Activated T-cell treated with anti-CD3 and anti-CD28 coated beads for 4 hours (primary cell): ENCODE results near the gene ABHD17A.

Source experiments
- DNase-seq: peaks from one replicate; pipeline ENCODE4 v3.0.0-alpha.2; 2020

Gene ABHD17A

DNA sequence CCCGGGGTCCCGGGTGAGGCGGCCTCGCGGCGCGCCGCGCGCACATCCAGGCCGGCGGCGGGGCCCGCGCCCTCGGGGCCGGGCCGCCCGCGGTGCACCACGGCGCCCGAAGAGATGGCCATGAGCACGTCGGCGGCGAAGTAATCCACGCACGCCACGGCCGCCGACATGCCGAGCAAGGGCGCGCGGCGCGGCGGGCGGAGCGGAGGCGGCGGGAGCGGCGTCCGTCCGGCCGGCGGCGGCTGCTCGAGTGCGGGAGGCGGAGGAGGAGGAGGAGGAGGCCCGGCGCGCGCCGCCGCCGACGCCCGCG, 22.0 kb downstream of the ABHD17A start, which contains the start of gene KLF16:
Gene KLF16 (minus strand): TSS at position 252 of the 310 bp plus-strand sequence. CDS start 82 bp downstream, at position 170.
- no peak for DNase-seq

DNA sequence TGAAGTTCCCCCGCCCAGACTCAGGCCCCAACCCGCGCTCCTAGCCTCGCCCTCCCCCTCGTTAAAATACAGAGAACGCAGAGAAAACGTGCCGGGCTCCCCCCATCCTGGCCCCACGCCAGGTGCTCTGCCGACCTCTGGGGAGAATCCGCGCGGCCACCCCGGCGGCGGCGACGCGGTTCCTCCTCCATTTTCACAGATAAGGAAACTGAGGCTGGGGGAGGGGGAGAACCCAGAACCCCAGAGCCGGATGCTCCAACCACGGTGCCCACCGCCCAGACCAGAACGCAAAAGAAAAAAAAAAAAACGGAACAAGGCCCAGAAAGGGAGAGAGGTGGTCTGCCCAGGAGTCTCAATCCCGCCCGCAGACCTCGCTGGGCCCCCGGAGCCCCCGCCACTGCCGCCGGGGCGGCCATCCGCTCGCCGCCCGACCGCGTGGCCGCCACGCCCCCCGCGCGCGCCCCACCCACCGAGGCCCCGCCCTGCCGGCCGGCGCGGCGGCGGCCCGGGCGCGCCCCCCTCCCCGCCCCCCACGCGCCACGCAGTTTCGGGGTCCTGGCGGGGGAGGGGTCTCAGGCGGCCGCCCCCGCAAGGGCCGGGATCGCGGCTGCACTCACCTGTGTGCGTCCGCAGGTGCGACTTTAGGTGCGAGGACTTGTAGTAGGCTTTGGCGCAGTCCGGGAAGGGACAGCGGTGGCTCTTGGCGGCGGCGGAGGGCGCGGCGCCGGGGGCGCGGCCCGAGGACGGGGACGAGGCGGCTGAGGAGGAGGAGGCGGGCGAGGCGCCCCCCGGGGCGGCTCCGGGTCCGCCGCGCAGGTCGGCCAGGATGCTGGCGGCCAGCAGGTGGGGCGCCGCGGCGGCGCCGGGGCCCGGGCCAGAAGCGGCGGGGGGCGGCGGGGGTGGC, 22.6 kb downstream of the ABHD17A start:
- DNase-seq = peak; percentile 48

DNA sequence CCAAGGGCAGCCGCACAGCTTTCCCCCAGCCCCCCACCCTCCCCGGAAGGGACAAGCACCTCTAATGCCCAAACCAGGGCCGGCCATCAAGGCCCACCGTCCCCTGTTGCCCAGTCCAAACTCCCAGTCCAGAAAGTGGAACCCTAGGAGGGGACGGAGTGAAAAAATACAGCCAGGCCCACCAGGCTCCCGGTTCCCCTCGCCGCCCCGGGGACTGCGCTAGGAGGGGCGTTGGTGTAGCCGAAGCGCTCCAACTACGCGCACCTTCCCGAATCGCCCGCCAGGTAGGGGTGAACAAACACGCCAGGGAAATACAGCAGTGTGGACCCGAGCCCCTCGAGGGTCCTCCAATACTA, 23.2 kb downstream of the ABHD17A start:
- DNase-seq = no peak

DNA sequence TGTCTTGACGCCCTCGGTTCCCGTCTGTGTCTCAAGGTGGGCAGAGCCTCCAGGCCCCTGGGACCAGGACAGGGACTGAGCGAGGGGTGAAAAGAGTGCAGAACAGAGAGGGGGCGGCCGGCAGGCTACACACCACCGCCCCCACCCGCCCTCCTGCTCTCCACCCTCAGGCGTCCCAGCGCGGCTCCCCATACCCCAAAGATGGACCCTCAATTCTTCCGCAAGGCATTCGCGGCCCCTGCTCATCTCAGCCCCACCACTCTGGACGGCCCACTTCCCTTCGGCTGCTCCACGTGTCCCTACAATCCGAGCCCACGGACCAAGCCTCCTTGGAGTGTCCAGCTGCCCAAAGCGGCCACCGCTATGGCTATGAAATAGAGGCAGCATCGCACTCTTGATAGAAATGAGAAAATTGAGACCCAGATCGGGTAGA, 23.7 kb downstream of the ABHD17A start:
- DNase-seq = no peak

DNA sequence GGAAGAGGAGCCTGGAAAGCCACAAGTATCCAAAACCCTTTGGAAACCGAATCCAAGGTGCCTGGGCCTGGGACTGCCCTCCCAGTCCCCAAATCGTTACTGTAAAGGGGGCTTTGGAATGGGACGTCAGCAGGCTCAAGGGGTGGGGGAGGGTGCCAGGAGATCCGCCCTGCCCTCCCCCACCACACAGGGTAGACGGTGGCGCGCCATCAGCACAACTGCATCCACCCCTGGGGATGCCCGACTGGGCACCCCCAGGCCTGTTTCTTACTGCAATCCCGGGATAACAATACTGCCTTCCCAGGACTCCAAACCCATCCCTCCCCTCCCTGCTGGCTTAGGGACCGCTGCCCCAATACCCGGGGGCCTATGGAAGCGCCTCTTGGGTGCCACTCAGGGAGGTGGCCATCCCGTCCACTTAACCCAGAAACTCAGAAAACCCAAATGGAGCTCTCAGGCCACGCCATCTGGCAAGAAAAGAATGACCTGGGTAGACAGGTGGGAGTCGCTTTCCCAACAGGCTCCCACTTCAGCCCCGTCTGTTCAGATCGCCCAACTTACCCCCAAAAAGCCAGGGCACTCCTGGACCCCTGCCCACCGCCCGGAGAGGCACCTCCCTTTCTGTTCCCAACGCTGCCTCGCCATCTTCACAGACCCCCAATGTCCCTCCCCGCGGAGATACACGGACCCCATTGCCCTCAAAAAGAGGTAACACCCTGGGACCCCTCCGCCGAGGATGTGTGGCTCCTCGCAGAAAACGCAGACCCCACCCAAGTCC, 24.3 kb downstream of the ABHD17A start:
- DNase-seq = no peak

DNA sequence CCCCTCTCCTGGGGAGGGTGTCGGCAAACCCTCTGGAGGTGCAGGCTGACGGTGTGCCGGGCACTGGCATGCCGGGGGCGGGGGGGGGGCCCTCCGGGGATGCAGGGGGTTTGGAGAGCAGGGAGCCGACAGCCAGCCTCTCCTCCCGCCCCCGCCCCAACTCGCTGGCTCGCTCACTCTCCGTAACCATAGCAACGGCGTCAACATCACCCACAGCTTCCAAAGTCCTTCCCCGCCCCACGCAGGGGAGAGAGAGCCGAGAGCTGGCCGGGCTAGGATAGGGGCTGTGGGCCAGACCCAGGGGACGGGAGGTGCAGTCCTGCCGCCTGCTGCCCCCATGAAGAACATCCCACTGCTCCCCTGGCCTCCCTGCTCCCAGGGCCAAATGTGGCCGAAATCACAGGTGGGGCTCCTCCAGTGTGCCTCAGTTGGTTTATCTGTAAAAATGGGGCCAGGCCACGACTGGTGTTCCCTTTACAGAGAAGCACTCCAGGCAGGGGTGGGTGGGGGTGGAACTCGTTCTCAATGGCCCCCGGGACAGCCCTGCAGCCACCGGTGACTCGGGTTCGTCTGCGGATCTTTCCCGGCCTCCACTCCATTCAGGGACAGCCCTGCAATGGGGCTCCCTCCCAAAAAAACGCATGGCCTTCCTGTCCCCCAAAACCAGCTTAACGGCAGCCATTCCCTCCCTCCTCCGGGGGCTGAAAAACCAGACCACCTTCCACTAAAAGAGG, 25.1 kb downstream of the ABHD17A start:
- no peak for DNase-seq

DNA sequence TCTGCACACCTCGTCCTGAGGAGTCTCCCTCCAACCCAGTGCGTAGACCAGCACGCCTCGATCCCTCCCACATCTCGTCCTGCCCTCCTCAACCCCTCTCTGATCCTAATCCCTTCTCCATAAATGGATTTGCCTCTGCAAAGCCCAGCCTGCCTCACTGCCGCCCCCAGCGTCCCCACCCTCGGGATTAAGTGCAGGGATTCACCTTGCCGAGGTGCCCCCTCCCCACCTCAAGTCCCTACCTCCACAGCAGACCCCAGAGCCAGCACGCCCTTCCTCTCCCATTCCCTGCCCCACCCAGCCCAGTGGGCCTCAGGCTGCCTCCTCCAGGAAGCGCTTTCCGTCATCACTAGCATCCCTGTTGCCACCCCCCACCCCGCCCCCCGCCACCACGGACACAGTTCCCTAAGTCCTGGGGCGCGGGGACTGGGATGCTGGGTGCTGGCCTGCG, 25.9 kb downstream of the ABHD17A start:
- no peak for DNase-seq

DNA sequence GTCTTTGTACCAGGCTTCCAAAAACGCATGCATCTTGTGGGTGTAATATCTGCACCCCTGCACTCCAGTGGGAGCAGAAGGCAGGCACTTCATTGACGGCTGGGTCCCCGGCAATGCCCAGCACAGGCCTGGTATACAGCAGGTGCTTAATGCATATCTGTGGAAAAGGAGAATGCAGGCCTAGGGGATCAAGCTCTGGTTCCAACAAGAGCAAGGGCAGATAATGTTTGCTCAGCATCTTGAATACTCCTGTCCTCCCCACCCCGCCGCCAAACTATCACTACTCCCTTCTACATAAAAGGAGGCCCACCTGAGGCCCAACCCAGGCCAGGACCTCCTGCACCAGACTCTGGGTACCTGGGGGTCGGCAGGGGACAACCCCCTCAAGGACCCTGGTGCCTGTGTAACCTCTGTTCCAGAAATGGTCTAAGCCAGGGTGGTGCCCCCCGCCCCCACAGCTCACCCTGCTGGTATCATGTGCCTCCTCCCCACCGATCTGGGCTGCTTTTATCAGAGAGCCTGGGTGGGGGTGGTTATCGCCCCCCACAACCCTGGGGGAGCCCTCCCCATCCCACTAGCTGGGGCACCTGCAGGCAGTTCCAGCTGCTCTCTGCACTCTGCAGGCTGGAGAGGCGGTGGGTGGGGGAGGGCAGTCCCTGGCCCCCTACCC, 26.7 kb downstream of the ABHD17A start:
- no peak for DNase-seq

DNA sequence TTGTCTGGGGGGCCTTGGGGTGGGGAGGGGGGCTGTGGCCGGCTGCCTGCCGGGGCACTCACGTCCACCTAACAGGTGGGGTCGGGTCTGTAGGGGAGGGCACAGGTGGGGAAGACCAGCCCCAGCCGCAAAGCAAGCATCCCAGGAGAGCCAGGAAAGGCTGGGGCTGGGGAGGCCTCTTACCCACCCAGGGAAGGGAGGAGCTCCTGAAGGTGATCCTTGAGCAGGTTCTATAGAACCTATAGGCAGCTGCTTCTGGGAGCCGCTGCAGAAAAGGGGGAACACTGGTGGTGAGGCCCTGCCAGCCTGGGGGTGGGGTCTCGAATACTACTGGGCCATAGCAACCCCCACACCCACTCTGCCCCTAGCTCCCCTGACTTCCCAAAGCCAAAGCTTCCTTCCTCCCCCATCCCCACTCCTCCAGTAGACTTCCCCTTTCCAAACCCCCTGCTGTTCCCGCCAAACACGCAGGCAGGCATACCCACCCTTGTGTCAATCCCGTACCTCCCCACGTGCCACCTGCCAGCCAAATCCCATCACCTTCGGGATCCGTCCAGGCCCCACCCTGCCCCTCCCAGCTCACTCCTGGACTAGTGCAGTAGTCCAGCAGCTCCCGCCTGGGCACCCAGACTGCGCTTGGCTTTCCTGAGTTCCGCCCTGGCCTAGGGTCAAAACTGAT, 27.5 kb downstream of the ABHD17A start:
- DNase-seq = no peak

DNA sequence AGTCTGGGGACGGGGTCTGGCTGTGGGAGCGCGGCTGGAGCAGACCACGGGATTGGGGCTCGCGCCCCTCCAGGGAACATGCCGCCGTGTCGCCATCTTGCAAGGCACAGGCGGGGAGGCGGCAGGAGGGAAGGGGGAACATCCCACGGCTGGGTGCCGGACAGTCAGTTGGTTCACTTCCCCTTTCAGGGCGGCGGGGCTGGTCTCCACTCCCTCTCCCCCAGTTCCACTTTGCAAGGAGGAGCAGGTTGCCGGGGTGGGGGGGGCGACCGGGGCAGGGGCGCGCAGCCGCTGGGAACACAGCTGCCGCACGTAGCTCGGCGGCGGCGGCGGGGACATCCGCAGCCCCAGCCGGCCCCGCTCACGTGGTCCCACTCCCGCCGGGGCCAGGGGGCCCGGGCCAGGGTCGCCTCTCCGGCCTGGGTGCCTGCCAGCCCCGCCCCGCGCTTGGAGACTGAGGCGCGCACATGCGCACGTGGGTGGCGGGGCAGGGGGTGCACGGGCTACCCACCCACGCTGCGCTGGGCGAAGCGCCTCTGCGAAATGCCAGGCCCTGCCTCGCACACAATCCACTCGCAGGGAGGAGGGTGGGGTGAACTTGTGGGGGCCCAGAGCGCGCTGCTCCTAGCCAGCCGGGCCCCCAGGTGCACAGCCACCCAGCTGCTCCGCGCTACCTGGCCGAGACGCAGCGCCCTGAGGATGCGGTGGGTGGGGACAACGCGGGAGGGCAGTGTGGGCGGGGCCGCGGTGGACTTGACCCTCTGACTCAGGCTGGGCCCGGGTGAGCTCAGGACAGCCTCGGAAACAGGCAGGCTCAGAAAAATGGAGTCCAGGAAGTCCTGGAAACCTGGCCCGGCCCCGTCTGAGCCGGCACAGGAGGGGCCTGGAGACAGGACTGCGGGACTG, 28.3 kb downstream of the ABHD17A start:
- peak; percentile 52 for DNase-seq

DNA sequence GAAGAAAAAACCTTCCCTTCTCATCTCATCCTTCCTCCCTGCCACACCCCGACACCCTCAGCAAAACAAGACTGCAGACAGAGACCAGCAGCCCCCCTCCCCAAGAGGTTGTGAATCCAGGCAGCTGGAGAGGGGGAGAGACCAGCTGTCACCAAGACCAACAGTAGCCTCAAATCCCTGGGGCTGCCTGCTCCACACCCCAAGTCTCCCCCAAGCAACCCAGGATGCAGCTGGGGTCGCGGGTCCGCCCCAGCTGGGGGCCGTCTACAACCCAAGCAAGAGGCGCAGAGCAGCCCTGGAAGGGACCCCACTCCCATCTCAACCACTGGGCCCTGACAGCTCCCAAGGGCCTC, 29.0 kb downstream of the ABHD17A start:
- no peak for DNase-seq

DNA sequence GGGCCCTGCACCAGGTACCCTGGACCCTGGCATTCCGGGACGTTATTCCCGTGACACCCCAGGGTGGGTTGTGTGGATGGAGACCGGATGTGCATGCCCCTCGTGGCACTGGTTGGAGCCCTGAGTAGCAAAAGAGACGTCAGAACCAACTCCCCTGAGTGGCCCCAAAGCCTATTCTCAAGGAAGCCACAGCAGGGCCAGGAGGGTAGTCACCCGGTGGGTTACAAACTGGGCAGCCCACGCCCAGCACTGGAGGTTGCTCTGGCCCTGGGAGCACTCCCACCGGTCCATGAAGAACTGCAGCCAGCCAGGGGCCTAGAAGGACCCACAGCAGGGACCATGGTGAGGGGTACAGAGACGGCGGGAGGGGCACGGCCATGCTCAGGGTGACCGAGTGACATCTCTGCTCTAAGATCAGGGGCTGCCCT, 29.5 kb downstream of the ABHD17A start:
- DNase-seq = no peak

DNA sequence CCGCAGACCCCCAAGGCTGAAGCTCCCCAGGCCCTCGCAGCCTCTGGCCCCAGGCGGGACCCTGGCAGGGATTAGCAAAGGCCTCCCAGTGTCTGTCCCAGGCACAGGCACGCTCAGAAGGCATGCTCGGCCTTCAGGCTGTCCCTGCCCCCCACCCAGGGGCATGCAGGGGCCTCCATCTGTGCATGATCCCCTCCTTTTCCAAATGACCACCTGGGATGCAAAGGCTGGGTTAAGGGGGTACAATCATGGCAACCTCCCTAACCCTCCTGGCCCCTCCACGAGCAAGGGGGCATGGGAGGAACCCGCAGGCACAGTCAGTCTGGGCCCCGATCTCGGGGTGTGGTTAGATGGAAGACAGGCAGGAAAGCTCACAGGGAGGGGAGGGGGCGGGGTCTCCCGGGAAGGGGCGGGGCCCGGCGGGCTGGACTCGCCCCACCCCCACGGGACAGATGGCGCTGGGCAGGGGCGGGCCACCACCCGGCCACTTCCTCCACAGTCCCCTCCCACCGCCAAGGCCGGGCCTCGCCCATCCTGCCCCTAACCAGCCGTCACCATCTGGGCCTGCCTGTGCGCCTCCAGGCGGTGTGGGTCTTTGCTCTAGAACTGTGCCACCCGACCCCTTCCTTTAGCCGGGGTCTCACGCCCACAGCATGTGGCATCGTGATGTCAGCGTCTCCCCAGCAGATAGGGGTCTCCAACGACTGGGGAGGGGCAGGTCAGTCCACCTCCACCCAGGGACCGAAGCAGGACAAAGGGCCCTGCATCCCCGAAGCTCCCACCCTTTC, 30.1 kb downstream of the ABHD17A start:
- peak; percentile 49 for DNase-seq

DNA sequence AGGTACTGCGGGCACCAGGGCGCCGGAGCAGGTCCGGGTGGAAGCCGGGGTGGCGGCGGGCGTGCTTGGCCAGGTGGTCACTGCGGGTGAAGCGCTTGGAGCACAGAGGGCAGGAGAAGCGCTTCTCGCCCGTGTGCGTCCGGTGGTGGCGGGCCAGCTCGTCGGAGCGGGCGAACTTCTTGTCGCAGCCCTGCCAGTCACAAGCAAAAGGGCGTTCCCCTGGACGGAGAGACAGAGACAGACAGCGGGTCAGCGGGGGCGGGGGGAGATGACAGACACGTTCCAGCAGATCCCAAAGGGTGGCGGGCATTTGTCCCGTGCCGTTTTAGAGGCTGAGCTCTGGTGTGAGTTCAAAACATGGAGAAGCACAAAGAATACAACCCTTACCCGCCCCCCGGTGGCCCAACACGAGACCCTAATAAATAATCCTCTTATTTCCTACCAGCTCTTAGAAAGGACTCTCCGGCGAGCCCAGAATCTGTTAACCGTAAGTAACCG, 30.7 kb downstream of the ABHD17A start:
- no peak for DNase-seq

DNA sequence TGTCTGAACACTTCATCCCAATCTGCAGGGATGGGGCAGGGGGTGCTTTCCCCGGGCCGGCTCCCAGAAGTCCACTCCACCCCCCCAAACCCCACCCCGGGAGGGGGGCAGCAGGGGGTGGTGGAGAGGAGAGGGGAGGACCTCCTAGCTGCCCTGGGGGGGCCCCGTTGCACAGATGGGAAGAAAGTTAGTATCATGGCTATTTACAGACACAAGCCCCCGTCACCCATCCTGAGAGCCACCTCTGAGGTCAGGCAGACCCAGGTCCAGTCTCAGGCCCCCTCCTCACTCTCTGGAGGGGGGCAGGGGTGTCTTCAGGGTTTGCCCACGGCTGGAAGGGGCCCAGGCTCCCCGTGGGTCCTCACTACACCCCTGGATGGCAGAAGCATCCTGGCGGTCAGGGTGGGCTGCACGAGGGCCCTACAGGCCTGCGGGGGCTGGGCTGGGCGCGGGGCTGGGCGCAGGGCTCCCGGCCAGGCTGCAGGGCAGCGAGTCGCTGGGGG, 31.2 kb downstream of the ABHD17A start:
- no peak for DNase-seq

DNA sequence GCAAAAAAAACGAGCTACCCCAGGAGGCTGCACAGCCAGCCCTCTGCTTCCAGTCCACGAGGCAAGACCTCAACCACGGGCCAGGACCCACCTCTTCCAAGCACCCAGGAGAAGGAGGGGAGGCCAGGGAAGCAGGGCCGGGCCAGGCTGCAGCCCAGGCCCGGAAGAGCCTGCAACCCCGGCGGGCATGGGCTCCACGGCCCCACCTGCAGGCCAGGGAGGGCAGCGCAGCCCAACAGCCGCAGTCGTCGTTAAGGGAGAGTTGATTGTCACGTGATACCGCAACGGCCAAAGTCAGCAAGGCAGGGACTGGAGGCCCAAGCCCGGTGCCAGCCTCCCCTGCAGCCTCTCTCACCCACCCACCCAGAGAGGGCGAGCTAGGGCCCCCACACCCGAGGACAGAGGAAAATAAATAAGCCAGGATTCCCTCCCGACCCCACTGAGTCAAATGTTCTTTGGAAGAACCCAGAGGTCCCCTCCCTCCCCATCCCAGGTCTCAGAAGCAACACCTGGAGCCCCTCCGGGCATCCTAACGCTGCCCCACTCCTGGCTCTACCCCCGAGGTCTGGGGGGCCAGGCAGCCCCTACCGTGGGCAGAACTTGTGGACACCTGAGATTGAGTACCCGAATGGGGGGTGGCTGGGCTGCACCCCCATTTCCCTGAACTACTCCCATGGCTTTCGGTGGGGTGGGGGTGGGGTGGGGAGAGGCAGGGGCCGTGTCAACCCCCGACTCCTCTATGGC, 31.8 kb downstream of the ABHD17A start:
- peak; percentile 65 for DNase-seq

DNA sequence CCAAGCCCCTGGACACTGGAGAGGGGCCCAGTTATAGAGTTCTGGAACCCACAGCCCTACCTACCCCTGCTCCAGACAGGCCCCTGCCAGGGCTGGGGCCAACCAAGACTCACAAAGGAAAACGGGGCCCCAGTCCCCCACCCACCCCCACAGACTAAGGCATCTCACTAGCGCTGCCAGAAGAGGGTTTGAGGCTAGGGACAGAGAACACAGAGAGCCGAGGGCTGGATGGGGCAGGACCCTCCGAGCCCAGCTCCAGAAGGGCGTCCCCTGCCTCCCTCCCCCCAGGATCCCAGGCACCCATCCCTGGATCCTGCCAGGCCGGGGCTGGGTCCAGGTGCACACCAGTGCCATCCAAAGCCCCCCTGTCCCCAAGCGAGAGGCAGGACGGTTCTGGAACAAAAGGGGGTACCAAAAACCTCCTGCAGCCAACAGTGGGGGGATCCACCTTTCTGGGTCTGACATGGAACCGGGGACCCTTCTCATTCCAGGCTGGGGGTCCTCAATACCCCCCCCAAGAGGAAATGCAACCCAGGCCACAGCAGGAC, 32.6 kb downstream of the ABHD17A start:
- DNase-seq = no peak

DNA sequence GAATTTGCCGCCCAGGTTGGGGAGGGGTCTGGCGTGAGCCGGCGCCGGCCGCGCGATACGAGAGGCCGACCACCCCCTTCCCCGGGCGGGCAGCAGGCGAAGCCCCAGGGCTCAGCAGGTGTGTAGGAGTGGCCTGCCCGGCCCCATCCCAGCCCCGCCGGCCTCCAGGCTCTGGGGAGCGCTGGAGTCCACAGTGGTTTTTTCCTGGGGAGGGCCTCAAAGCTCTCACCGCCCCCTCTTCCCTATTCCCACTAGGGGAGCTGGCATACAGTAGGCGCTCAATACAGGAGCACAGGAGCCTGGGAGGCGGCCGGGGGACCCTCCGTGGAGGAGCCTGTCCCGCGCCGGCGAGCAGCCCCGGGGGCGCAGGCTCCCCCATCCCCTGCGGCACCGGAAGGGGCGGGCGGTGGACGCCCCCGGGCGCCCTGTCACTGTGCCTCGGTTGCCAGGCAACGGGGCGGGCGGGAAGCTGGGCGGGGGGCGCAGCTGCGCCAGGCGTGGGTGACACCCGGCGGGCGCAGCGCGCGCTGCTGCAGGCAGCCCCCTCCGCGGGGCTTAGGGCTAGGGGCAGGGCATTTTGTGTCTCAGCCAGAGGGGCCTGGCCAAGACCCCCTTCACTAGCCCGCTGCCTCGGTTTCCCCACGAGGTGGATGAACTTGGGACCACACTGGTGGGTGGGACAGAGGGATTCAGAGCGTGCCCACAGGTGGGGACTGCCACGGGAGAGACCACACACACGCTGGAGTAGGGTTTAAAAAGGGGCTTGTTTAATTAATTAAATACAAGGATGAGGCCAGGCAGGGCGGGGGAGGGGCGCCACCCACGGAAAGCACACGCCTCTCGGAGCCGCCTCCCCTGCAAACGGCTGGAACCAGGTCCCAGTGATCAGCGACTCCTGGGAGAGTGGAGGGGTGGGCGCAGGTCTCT, 33.4 kb downstream of the ABHD17A start:
- DNase-seq = peak; percentile 72
